NT2/D1 (cell line): ENCODE data around the gene TIAM2.
"Not testable (repeated sequence)": the region's sequence is repeated elsewhere in the genome, so short reads cannot be mapped to it uniquely, and the experiment has no call there.

ENCODE experiments used
- SUZ12 ChIP-seq: IDR thresholded peaks from 2 replicates; pipeline ENCODE4 v1.6.1; 2011; ENCODE audit not compliant: insufficient read length, insufficient read depth; ENCODE audit errors: extremely low read depth
- YY1 ChIP-seq: IDR thresholded peaks from 2 replicates; pipeline ENCODE4 v1.6.1; 2011; ENCODE audit not compliant: insufficient read length, insufficient read depth
- ZNF274 ChIP-seq: IDR thresholded peaks from 2 replicates; pipeline ENCODE4 v1.6.1; 2011; ENCODE audit warnings: mild to moderate bottlenecking, low read depth, low read length

DNA sequence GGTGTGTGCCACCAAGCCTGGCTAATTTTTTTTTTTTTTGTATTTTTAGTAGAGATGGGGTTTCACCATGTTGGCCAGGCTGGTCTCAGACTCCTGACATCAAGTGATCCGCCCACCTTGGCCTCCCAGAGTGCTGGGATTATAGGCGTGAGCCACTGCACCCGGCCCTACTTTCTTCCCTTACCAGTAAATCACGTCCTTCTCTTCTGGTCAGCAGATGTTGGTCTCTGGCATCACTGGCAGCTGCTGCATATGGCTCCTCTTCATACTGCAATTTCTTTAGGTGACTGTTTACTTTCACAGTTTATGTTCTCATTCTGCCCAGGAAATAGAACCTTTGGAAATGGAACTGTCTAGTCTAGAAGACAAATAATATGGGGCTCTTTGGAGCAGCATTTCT is 235.9 kb downstream of the TIAM2 start:
- not testable (repeated sequence) for TF ChIP-seq SUZ12, ZNF274, YY1
